WTC11 (cell line): Measurements from ENCODE around the gene EHD1. TPM values are rescaled to one million over a fixed set of nuclear protein-coding genes. Genes with fewer than 3 reads are reported as not detected.

Experiments used
- ATAC-seq: fragments of 200-7000 bp; cut with Tn5 transposase; 2 replicates; pipeline ENCODE4 v1.10.0; 2021; ENCODE audit warnings: mild to moderate bottlenecking, moderate library complexity
- CTCF ChIA-PET: fragments of 300-600 bp; sonication (Branson Sonifier 250); formaldehyde crosslinking; loops from one replicate; lab custom pipeline; 2021; ENCODE audit warnings: antibody characterized with exemption; lab: Charles Lee
- POLR2A ChIA-PET: fragments of 350-600 bp; sonication (Branson Sonifier 250); formaldehyde crosslinking; loops from one replicate; lab custom pipeline; 2021; ENCODE audit warnings: antibody characterized with exemption; lab: Charles Lee
- DNase-seq: peaks from one replicate; pipeline ENCODE4 v3.0.0; 2021; ENCODE audit warnings: low spot score
- H3K27ac Mint-ChIP-seq: 2 replicates; pipeline ENCODE4 v1.8.0; 2021; ENCODE audit warnings: mixed read lengths
- H3K27me3 Mint-ChIP-seq: 2 replicates; pipeline ENCODE4 v1.8.0; 2021; ENCODE audit warnings: low read depth, mild to moderate bottlenecking, moderate library complexity, mixed read lengths
- H3K36me3 Mint-ChIP-seq: 2 replicates; pipeline ENCODE4 v1.8.0; 2021; ENCODE audit warnings: mixed read lengths
- H3K4me1 Mint-ChIP-seq: 2 replicates; pipeline ENCODE4 v1.8.0; 2022; ENCODE audit warnings: mixed read lengths
- H3K4me3 Mint-ChIP-seq: 2 replicates; pipeline ENCODE4 v1.8.0; 2021; ENCODE audit warnings: mild to moderate bottlenecking, moderate library complexity, mixed read lengths
- H3K9me3 Mint-ChIP-seq: 2 replicates; pipeline ENCODE4 v1.8.0; 2021; ENCODE audit warnings: mixed read lengths
- ELF4 ChIP-seq: sonication (generic); formaldehyde crosslinking; IDR thresholded peaks from 2 replicates; pipeline ENCODE4 v1.8.1; 2022; ENCODE audit warnings: low read depth, mild to moderate bottlenecking, moderate library complexity, missing genetic modification reagents
- EMX1 ChIP-seq: fragments of 250-450 bp; sonication (Bioruptor Pico); IDR thresholded peaks from 2 replicates; pipeline ENCODE4 v1.8.0; 2021; ENCODE audit warnings: mild to moderate bottlenecking
- ESRRA ChIP-seq: sonication (generic); formaldehyde crosslinking; IDR thresholded peaks from 2 replicates; pipeline ENCODE4 v1.8.1; 2022; ENCODE audit warnings: mild to moderate bottlenecking, missing genetic modification reagents, borderline replicate concordance
- FOXP1 ChIP-seq: sonication (generic); formaldehyde crosslinking; IDR thresholded peaks from 2 replicates; pipeline ENCODE4 v1.8.0; 2022; ENCODE audit warnings: missing genetic modification reagents, mild to moderate bottlenecking, moderate library complexity, borderline replicate concordance
- IRF2 ChIP-seq: sonication (generic); formaldehyde crosslinking; IDR thresholded peaks from 2 replicates; pipeline ENCODE4 v1.8.0; 2022; ENCODE audit warnings: low read depth, missing genetic modification reagents, borderline replicate concordance
- JAZF1 ChIP-seq: fragments of 250-450 bp; sonication (Bioruptor Pico); IDR thresholded peaks from 2 replicates; pipeline ENCODE4 v1.9.0; 2021; ENCODE audit warnings: moderate library complexity, mild to moderate bottlenecking, inconsistent platforms
- NFATC4 ChIP-seq: fragments of 250-450 bp; sonication (Bioruptor Pico); IDR thresholded peaks from 2 replicates; pipeline ENCODE4 v1.9.0; 2021; ENCODE audit warnings: mild to moderate bottlenecking
- RORB ChIP-seq: fragments of 250-450 bp; sonication (Bioruptor Pico); IDR thresholded peaks from 2 replicates; pipeline ENCODE4 v1.9.0; 2021; ENCODE audit warnings: mild to moderate bottlenecking
- SMAD4 ChIP-seq: sonication (generic); formaldehyde crosslinking; IDR thresholded peaks from 2 replicates; pipeline ENCODE4 v1.8.0; 2022; ENCODE audit warnings: mild to moderate bottlenecking, missing genetic modification reagents
- TCF7 ChIP-seq: sonication (generic); formaldehyde crosslinking; IDR thresholded peaks from 2 replicates; pipeline ENCODE4 v1.8.0; 2022; ENCODE audit warnings: mild to moderate bottlenecking, low read depth, missing genetic modification reagents, moderate library complexity
- ZNF121 ChIP-seq: sonication (generic); formaldehyde crosslinking; IDR thresholded peaks from 2 replicates; pipeline ENCODE4 v1.8.0; 2023; ENCODE audit warnings: missing genetic modification reagents
- ZNF219 ChIP-seq: sonication (generic); formaldehyde crosslinking; IDR thresholded peaks from 2 replicates; pipeline ENCODE4 v1.8.0; 2023; ENCODE audit warnings: missing genetic modification reagents, mild to moderate bottlenecking, borderline replicate concordance
- ZNF232 ChIP-seq: sonication (generic); formaldehyde crosslinking; IDR thresholded peaks from 2 replicates; pipeline ENCODE4 v1.8.0; 2022; ENCODE audit warnings: mild to moderate bottlenecking, missing genetic modification reagents
- ZNF317 ChIP-seq: sonication (generic); formaldehyde crosslinking; IDR thresholded peaks from 2 replicates; pipeline ENCODE4 v1.8.1; 2023; ENCODE audit warnings: low read depth, mild to moderate bottlenecking, moderate library complexity, missing genetic modification reagents, borderline replicate concordance
- total RNA-seq: library from RNA; stranded (reverse); gene quantifications from 3 replicates; pipeline ENCODE4 v1.2.3, GENCODE V29; 2021
- TF ChIP-seq, protein P1 (sequence below): sonication (generic); formaldehyde crosslinking; IDR thresholded peaks from 2 replicates; pipeline ENCODE4 v1.8.1; 2022; ENCODE audit warnings: low read depth, missing genetic modification reagents, borderline replicate concordance
- TF ChIP-seq, protein P2 (sequence below): sonication (generic); formaldehyde crosslinking; IDR thresholded peaks from 2 replicates; pipeline ENCODE4 v1.8.0; 2022; ENCODE audit warnings: mild to moderate bottlenecking, missing genetic modification reagents
- TF ChIP-seq, protein P3 (sequence below): sonication (generic); formaldehyde crosslinking; IDR thresholded peaks from 2 replicates; pipeline ENCODE4 v1.8.1; 2023; ENCODE audit warnings: mild to moderate bottlenecking, missing genetic modification reagents
- TF ChIP-seq, protein P4 (sequence below): sonication (generic); formaldehyde crosslinking; IDR thresholded peaks from 2 replicates; pipeline ENCODE4 v1.8.0; 2022; ENCODE audit warnings: missing genetic modification reagents
- TF ChIP-seq, protein P5 (sequence below): sonication (generic); formaldehyde crosslinking; conservative IDR thresholded peaks from 2 replicates; pipeline ENCODE4 v1.8.1; 2023; ENCODE audit warnings: mild to moderate bottlenecking, low read depth, missing genetic modification reagents, moderate library complexity

EHD1 gene
- total RNA-seq, 1 experiment from 2014 or later, result 38.1 TPM

DNA sequence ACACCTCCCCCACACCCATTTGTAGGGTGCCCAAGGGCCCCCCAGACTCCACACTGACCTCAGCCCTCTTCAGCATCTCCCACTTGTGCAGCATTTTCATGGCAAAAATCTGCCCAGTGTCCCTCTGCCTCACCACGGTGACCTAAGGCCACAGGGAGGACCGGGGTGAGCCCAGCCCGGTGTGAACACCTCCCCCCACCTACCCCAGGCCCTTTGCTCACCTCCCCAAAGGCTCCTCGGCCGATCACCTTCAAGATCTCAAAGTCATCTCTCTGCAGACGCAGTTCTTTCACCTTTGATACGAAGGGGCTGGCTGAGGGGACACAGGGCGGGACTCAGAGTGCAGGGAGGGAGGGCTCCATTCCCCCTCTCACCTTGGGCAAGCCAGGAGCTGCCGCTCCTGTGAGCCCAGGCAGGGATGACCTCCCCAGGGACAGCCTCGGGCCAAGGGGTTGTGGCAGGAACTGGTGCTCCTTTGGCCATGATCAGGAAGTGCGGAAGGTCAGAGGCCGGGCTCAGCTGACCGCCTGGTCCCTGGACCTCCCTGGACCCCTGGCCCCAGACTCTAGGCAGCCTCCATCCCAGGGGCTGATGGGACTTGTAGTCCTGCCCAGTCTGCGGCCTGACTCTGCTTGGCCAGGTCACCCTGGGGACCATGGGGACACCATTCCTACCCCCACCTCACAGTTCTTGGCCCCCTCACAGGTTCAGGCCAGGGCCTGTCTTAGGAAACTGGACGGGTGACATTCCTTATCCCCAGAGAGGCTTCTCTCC, 36.6 kb downstream of the EHD1 start:
- POLR2A ChIA-PET, result no interaction called here
- no peak for ATAC-seq
- CTCF ChIA-PET, result interaction anchor here (0.7 to 12.5 kb wide), 4 partner anchors 15 to 54 kb away, joined by 3 to 372 read pairs (median 10); partner anchors contain the start of genes EHD1 and MAP4K2
- Mint-ChIP-seq H3K27me3 (no peaks in the 10 kb centered on the region), H3K4me3 (no peak overlapping the region), H3K9me3 (no peaks in the 10 kb centered on the region), H3K4me1 (peaks cover 28% of the 10 kb centered on the region), H3K36me3 (peaks cover 3% of the 10 kb centered on the region; the same call in 1 of the 2 replicates), H3K27ac (peak overlapping the region; percentile 81)
- TF ChIP-seq NFATC4 (CRISPR knock-in tag) (no peak), ZNF317 (CRISPR knock-in tag) (no peak), JAZF1 (no peak), ZNF232 (CRISPR knock-in tag) (no peak), ESRRA (CRISPR knock-in tag) (no peak), IRF2 (CRISPR knock-in tag) (no peak), SMAD4 (CRISPR knock-in tag) (no peak), ZNF219 (no peak), ELF4 (no peak), TCF7 (CRISPR knock-in tag) (no peak), FOXP1 (CRISPR knock-in tag) (no peak)
- TF ChIP-seq, protein P1, sequence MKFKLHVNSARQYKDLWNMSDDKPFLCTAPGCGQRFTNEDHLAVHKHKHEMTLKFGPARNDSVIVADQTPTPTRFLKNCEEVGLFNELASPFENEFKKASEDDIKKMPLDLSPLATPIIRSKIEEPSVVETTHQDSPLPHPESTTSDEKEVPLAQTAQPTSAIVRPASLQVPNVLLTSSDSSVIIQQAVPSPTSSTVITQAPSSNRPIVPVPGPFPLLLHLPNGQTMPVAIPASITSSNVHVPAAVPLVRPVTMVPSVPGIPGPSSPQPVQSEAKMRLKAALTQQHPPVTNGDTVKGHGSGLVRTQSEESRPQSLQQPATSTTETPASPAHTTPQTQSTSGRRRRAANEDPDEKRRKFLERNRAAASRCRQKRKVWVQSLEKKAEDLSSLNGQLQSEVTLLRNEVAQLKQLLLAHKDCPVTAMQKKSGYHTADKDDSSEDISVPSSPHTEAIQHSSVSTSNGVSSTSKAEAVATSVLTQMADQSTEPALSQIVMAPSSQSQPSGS (CRISPR knock-in tag), result no peak
- TF ChIP-seq, protein P2, sequence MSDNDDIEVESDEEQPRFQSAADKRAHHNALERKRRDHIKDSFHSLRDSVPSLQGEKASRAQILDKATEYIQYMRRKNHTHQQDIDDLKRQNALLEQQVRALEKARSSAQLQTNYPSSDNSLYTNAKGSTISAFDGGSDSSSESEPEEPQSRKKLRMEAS (CRISPR knock-in tag), result no peak
- no peak for DNase-seq

DNA sequence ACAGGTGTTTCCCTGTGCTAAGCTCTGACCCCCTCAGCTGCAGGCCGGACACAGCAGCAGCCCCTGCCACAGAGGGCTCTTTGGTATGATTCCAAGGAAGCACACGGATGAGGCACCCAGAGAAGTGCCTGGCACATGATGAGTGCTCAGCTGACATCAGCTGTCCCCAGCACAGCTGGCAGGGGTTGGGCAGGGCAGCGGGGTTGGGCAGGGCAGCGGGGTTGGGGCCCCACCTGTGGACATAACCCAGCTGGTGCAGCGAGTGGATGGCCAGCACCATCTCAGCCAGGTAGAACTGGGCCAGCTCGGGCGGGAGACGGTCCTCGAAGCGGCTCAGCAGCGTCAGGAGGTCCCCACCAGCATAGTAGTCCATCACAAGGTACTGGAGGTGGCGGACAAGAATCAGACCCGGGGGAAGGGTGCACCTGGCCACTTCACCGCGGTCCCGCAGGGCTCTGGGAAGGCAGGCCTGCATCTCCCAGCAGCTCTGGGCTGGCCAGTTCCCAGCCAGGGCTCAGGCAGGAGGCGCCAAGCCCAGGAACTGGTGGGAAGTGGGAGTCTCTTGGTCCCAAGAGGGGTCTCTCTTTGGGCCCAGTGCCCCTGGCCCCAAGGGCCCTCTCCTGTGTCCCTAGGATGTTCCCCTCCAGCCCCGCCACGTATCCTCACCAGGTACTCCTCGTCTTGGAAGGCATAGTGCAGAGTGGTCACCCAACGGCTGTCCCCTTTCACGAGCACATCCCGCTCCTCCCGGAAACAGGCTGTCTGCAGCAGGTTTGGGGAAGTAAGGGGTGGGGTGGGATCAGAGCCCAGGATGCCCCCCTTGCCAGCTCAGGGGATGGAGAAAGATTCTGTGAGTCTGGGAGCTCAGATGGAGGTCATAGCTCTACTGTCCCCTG, 38.3 kb downstream of the EHD1 start:
- POLR2A ChIA-PET, result no interaction called here
- H3K27me3 Mint-ChIP-seq, result no peaks in the 10 kb centered on the region

More for the DNA sequence above, 38.3 kb downstream of the EHD1 start:
- CTCF ChIA-PET, result interaction anchor here (1.6 kb wide), 1 partner anchor 9 kb away, joined by 4 read pairs; no protein-coding TSS in a partner anchor
- TF ChIP-seq ESRRA (CRISPR knock-in tag) (no peak), ZNF121 (CRISPR knock-in tag) (no peak), RORB (CRISPR knock-in tag) (no peak), EMX1 (CRISPR knock-in tag) (no peak)
- TF ChIP-seq, protein P3, sequence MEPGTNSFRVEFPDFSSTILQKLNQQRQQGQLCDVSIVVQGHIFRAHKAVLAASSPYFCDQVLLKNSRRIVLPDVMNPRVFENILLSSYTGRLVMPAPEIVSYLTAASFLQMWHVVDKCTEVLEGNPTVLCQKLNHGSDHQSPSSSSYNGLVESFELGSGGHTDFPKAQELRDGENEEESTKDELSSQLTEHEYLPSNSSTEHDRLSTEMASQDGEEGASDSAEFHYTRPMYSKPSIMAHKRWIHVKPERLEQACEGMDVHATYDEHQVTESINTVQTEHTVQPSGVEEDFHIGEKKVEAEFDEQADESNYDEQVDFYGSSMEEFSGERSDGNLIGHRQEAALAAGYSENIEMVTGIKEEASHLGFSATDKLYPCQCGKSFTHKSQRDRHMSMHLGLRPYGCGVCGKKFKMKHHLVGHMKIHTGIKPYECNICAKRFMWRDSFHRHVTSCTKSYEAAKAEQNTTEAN, result no peak
- TF ChIP-seq, protein P4, sequence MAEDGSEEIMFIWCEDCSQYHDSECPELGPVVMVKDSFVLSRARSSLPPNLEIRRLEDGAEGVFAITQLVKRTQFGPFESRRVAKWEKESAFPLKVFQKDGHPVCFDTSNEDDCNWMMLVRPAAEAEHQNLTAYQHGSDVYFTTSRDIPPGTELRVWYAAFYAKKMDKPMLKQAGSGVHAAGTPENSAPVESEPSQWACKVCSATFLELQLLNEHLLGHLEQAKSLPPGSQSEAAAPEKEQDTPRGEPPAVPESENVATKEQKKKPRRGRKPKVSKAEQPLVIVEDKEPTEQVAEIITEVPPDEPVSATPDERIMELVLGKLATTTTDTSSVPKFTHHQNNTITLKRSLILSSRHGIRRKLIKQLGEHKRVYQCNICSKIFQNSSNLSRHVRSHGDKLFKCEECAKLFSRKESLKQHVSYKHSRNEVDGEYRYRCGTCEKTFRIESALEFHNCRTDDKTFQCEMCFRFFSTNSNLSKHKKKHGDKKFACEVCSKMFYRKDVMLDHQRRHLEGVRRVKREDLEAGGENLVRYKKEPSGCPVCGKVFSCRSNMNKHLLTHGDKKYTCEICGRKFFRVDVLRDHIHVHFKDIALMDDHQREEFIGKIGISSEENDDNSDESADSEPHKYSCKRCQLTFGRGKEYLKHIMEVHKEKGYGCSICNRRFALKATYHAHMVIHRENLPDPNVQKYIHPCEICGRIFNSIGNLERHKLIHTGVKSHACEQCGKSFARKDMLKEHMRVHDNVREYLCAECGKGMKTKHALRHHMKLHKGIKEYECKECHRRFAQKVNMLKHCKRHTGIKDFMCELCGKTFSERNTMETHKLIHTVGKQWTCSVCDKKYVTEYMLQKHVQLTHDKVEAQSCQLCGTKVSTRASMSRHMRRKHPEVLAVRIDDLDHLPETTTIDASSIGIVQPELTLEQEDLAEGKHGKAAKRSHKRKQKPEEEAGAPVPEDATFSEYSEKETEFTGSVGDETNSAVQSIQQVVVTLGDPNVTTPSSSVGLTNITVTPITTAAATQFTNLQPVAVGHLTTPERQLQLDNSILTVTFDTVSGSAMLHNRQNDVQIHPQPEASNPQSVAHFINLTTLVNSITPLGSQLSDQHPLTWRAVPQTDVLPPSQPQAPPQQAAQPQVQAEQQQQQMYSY (CRISPR knock-in tag), result no peak
- TF ChIP-seq, protein P5, sequence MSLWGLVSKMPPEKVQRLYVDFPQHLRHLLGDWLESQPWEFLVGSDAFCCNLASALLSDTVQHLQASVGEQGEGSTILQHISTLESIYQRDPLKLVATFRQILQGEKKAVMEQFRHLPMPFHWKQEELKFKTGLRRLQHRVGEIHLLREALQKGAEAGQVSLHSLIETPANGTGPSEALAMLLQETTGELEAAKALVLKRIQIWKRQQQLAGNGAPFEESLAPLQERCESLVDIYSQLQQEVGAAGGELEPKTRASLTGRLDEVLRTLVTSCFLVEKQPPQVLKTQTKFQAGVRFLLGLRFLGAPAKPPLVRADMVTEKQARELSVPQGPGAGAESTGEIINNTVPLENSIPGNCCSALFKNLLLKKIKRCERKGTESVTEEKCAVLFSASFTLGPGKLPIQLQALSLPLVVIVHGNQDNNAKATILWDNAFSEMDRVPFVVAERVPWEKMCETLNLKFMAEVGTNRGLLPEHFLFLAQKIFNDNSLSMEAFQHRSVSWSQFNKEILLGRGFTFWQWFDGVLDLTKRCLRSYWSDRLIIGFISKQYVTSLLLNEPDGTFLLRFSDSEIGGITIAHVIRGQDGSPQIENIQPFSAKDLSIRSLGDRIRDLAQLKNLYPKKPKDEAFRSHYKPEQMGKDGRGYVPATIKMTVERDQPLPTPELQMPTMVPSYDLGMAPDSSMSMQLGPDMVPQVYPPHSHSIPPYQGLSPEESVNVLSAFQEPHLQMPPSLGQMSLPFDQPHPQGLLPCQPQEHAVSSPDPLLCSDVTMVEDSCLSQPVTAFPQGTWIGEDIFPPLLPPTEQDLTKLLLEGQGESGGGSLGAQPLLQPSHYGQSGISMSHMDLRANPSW (CRISPR knock-in tag), result no peak
- Mint-ChIP-seq H3K4me1 (peaks cover 26% of the 10 kb centered on the region), H3K36me3 (peaks cover 3% of the 10 kb centered on the region; the same call in 1 of the 2 replicates), H3K27ac (no peak overlapping the region), H3K9me3 (no peaks in the 10 kb centered on the region), H3K4me3 (no peak overlapping the region)
- DNase-seq, result no peak
- ATAC-seq, result no peak
